Endothelial cell of umbilical vein (primary cell): ENCODE data around the gene MYH7. TPM values are rescaled to one million over a fixed set of nuclear protein-coding genes. Genes with fewer than 3 reads are reported as not detected.

Source experiments
- BruUV-seq: library from RNA; stranded (reverse); fragments of 400-500 nt; replicated peaks from 2 replicates; lab custom pipeline; 2021; lab: Mats Ljungman, UMichigan
- CTCF ChIA-PET: fragments of 300-600, 350-600 bp; sonication (Branson Sonifier 250); formaldehyde crosslinking; loops from one replicate; lab custom pipeline; 2021; ENCODE audit warnings: antibody characterized with exemption, inconsistent platforms; lab: Charles Lee
- POLR2A ChIA-PET: fragments of 300-600, 350-600 bp; sonication (Branson Sonifier 250); formaldehyde crosslinking; loops from one replicate; lab custom pipeline; 2021; ENCODE audit warnings: antibody characterized with exemption, inconsistent platforms; lab: Charles Lee
- DNase-seq: peaks from one replicate; pipeline ENCODE4 v3.0.0-alpha.2; 2011; ENCODE audit warnings: low read depth, low spot score
- FAIRE-seq: peaks from 2 replicates; lab custom pipeline; 2011; peaks lifted over from hg19 to GRCh38; lab: Jason Lieb, UNC
- H2AFZ ChIP-seq: 2 replicates; pipeline ENCODE4 v1.6.0; 2012; ENCODE audit warnings: low read depth, low read length, control low read depth, inconsistent platforms
- H3K27ac ChIP-seq: 2 replicates; pipeline ENCODE4 v1.5.1; 2011; ENCODE audit warnings: low read depth, mild to moderate bottlenecking, control low read depth, low read length, moderate library complexity; ENCODE audit not compliant: insufficient read depth
- H3K27me3 ChIP-seq, 2 experiments: 2 replicates each; pipeline versions ENCODE4 v1.6.0 to v1.6.1; 2011; ENCODE audit warnings: low read length in 2 of 2, mixed read lengths in 1 of 2; ENCODE audit not compliant: control insufficient read depth in 2 of 2, insufficient read depth in 2 of 2
- H3K36me3 ChIP-seq, 2 experiments: 2 replicates in 1 of 2; 3 replicates in 1 of 2; pipeline ENCODE4 v1.5.1; 2011; ENCODE audit warnings: low read length in 2 of 2, mild to moderate bottlenecking in 1 of 2, moderate library complexity in 1 of 2; ENCODE audit not compliant: control insufficient read depth in 2 of 2, insufficient read depth in 2 of 2; ENCODE audit errors: extremely low read depth in 1 of 2
- H3K4me1 ChIP-seq: 3 replicates; pipeline ENCODE4 v1.5.1; 2011; ENCODE audit warnings: mild to moderate bottlenecking, low read length; ENCODE audit not compliant: control insufficient read depth, insufficient read depth; ENCODE audit errors: extremely low read depth
- H3K4me2 ChIP-seq: 2 replicates; pipeline ENCODE4 v1.6.1; 2011; ENCODE audit warnings: low read length, control low read depth, mixed read lengths; ENCODE audit not compliant: insufficient read depth
- H3K4me3 ChIP-seq, 3 experiments: fragments of 200-600 bp in 1 of 3; sonication (generic), shearing (Covaris generic) in 1 of 3; replicated peaks in 1 of 3; 2 replicates each; pipeline ENCODE4 v1.5.1; 2011 to 2016; ENCODE audit warnings: control low read depth in 3 of 3, low read length in 3 of 3, mild to moderate bottlenecking in 2 of 3, inconsistent platforms in 1 of 3, low read depth in 1 of 3, moderate library complexity in 1 of 3; ENCODE audit not compliant: insufficient read depth in 1 of 3
- H3K79me2 ChIP-seq: 2 replicates; pipeline ENCODE4 v1.6.0; 2012; ENCODE audit warnings: low read length, inconsistent platforms; ENCODE audit not compliant: control insufficient read depth, insufficient read depth
- H3K9ac ChIP-seq: replicated peaks from 2 replicates; pipeline ENCODE3; 2011; ENCODE audit warnings: low read length, control low read depth; ENCODE audit not compliant: insufficient read depth; ENCODE audit errors: extremely low read depth
- H3K9me1 ChIP-seq: replicated peaks from 3 replicates; pipeline ENCODE4 v1.6.0; 2011; ENCODE audit warnings: mild to moderate bottlenecking, low read length; ENCODE audit not compliant: control insufficient read depth, insufficient read depth; ENCODE audit errors: extremely low read depth
- H3K9me3 ChIP-seq: replicated peaks from 2 replicates; pipeline ENCODE4 v1.5.1; 2012; ENCODE audit warnings: low read length, inconsistent platforms; ENCODE audit not compliant: control insufficient read depth, insufficient read depth
- H4K20me1 ChIP-seq: replicated peaks from 2 replicates; pipeline ENCODE3; 2011; ENCODE audit warnings: mild to moderate bottlenecking, low read length; ENCODE audit not compliant: control insufficient read depth, insufficient read depth; ENCODE audit errors: extremely low read depth
- CTCF ChIP-seq, 2 donors: IDR thresholded peaks; 1 replicate in 1 of 2; 2 replicates in 1 of 2; pipeline ENCODE4 v1.5.1; 2011; ENCODE audit warnings: low read length in 2 of 2, mild to moderate bottlenecking in 2 of 2, moderate library complexity in 2 of 2, control low read depth in 1 of 2, inconsistent platforms in 1 of 2, low read depth in 1 of 2; ENCODE audit not compliant: insufficient read depth in 1 of 2; ENCODE audit errors: extremely low read depth in 1 of 2
- GATA2 ChIP-seq: IDR thresholded peaks from 2 replicates; pipeline ENCODE4 v1.7.0; 2011; ENCODE audit warnings: low read depth, mild to moderate bottlenecking, moderate library complexity, mixed read lengths, low read length; ENCODE audit not compliant: insufficient read length, insufficient read depth
- JUN ChIP-seq: IDR thresholded peaks from 2 replicates; pipeline ENCODE4 v1.6.1; 2011; ENCODE audit warnings: borderline replicate concordance, low read depth; ENCODE audit not compliant: insufficient read length, insufficient read depth
- MAX ChIP-seq: IDR thresholded peaks from 2 replicates; pipeline ENCODE4 v1.6.1; 2011; ENCODE audit not compliant: insufficient read depth, insufficient read length
- MYC ChIP-seq: IDR thresholded peaks from one replicate; pipeline ENCODE4 v1.6.1; 2011; ENCODE audit warnings: mild to moderate bottlenecking, low read depth, low read length
- POLR2A ChIP-seq: IDR thresholded peaks from 2 replicates; pipeline ENCODE4 v1.6.1; 2012; ENCODE audit warnings: low read depth, mild to moderate bottlenecking, control low read depth, low read length
- POLR2AphosphoS5 ChIP-seq: IDR thresholded peaks from 2 replicates; pipeline ENCODE4 v1.6.1; 2012; ENCODE audit warnings: low read depth, mild to moderate bottlenecking, control low read depth, low read length, moderate library complexity; ENCODE audit not compliant: insufficient read depth
- dilution Hi-C: fragments of 300-500 bp; cut with MboI; formaldehyde crosslinking; loops from one replicate; pipeline ENCODE4 v1.15.0; 2019; ENCODE audit warnings: low sequenced_read_pairs; ENCODE audit not compliant: extremely low pct_ligation_motif_present
- intact Hi-C: fragments of 100-400 bp; cut with micrococcal nuclease; formaldehyde crosslinking; loops from one replicate; pipeline ENCODE4 v1.10.0; 2022
- polyA plus RNA-seq, 4 experiments: library from polyadenylated mRNA; depleted of rRNA in 3 of 4; stranded (reverse) in 3 of 4; unstranded in 1 of 4; fragments of >200 nt; gene quantifications; 2 replicates each; pipeline versions ENCODE4 v1.2.1 to v1.2.3, GENCODE V29; 2011 to 2012; ENCODE audit warnings: missing spikeins in 1 of 4
- total RNA-seq: library from RNA; stranded (reverse); gene quantifications from 2 replicates; pipeline ENCODE4 v1.2.3, GENCODE V29; 2021

Gene MYH7
- total and polyA plus RNA-seq, 2 donors (not counting 3 experiments of a cell fraction or from before 2014, with no cell fraction given), result not detected

GRCh38 chr14:23443881-23444280 is 8.4 kb upstream of the MYH7 start:
- Histone ChIP-seq H3K9ac (no peak overlapping the region), H3K4me2 (no peak overlapping the region), H3K27ac (no peak overlapping the region), H3K9me3 (no peaks in the 10 kb centered on the region), H3K4me3 (no peak overlapping the region), H3K36me3 (no peaks in the 10 kb centered on the region), H3K4me1 (no peaks in the 10 kb centered on the region), H3K79me2 (no peaks in the 10 kb centered on the region), H4K20me1 (no peaks in the 10 kb centered on the region), H2AFZ (no peak overlapping the region), H3K9me1 (no peaks in the 10 kb centered on the region), H3K27me3 (peaks cover 4 to 8% of the 10 kb centered on the region in 2 experiments)
- dilution Hi-C loops, result no loop called here
- ChIA-PET POLR2A (no interaction called here), CTCF (interaction anchor here (1.1 kb wide), 1 partner anchor 14 kb away, joined by 3 read pairs; no protein-coding TSS in a partner anchor)
- FAIRE-seq (no peak), DNase-seq (no peak)
- TF ChIP-seq MYC, result no peak
- no peak for TF ChIP-seq CTCF (IDR thresholded peaks at IDR 0.05; ENCODE audit: extremely low read depth in 1 of 2, insufficient read depth in 1 of 2, low read depth in 1 of 2, low read length in 2 of 2)
- TF ChIP-seq POLR2A, result no peak
- TF ChIP-seq GATA2, result no peak
- no peak for TF ChIP-seq JUN
- no peak for TF ChIP-seq POLR2AphosphoS5
- no peak for TF ChIP-seq MAX
- BruUV-seq, result no TSS peak
- intact Hi-C loops, result no loop called here
